Astrocyte (in vitro differentiated cells and primary cell): ENCODE data around the gene HEMGN.

Experiments used
- CTCF ChIP-seq: IDR thresholded peaks from 2 replicates; pipeline ENCODE4 v1.5.1; 2011; ENCODE audit warnings: low read depth, mild to moderate bottlenecking, inconsistent platforms, low read length, moderate library complexity; ENCODE audit not compliant: insufficient read depth
- EZH2 ChIP-seq: IDR thresholded peaks from 2 replicates; pipeline ENCODE4 v1.6.1; 2012; ENCODE audit warnings: mild to moderate bottlenecking, low read length, inconsistent platforms; ENCODE audit not compliant: insufficient read depth

DNA sequence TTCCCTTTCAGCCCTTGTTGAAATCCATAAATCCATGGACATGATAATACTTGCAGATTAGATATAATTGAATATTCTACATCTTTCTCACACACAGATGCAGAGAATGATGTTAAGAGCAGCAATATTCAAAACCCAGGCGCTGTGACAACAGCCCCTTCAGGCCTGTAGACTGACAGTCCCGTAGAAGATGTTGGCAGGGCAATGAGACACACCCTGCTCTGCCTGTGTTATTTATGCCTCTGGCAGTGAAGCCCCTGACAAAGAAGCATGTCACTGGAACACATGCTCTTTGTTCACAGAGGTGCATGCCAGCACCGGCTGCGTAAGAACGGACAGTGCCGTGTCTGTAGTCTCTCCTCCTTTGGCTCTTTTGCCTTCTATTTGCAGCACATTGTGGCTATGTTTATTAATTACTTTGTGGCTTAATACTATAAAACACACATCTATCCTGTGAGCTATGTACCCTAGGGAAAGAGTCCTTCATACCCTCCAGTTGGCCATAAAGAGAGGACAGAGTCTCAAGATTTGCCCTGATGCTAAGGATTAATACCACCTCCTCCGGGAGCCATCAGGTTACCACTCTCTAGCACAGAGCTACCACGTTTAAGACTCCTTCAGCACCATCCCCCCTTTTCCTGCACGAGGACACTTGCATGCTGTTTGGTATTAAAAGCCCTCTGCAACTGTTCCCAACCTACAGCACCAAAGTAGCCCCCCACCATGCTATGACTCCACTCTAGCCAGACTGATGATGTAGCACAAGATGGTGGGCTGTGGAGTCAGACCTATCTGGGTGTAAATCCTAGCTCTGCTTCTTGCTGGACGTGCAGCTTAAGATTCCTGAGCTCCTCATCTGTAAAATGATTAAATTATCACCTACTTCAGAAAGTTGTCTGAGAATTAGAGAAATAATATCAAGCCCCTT, 43.2 kb upstream of the HEMGN start:
- TF ChIP-seq CTCF (no peak), EZH2 (no peak)
